ENCODE results near the gene COPS6.

Gene COPS6

GRCh38 chr7:100102950-100103840 is 14.4 kb downstream of the COPS6 start:
- DNase-seq (ENCODE audit: low spot score), result no peak

- DNase-seq (ENCODE audit: low spot score), result no peak
Measured at GRCh38 chr7:100105534-100105933, 16.8 kb downstream of the COPS6 start.

GRCh38 chr7:100106633-100107032 is 17.9 kb downstream of the COPS6 start:
- no peak for DNase-seq (ENCODE audit: low spot score)

- DNase-seq (ENCODE audit: low spot score), result no peak
Measured at GRCh38 chr7:100107125-100107737, 18.5 kb downstream of the COPS6 start.

- DNase-seq (ENCODE audit: low spot score), result no peak
Measured at GRCh38 chr7:100107890-100108289, 19.1 kb downstream of the COPS6 start.

GRCh38 chr7:100109521-100110163 is 20.9 kb downstream of the COPS6 start:
- DNase-seq (ENCODE audit: low spot score), result peak; percentile 59

GRCh38 chr7:100111156-100111555 is 22.4 kb downstream of the COPS6 start:
- no peak for DNase-seq (ENCODE audit: low spot score)

- DNase-seq (ENCODE audit: low spot score), result no peak
Measured at GRCh38 chr7:100111914-100112313, 23.1 kb downstream of the COPS6 start.

GRCh38 chr7:100115026-100115425 is 26.3 kb downstream of the COPS6 start:
- no peak for DNase-seq (ENCODE audit: low spot score)

GRCh38 chr7:100118388-100119071 is 29.8 kb downstream of the COPS6 start:
- no peak for DNase-seq (ENCODE audit: low spot score)

GRCh38 chr7:100119072-100119969 is 30.6 kb downstream of the COPS6 start, which contains the start of the genes CNPY4 and TAF6:
Gene CNPY4 (plus strand): TSS chr7:100119634. CDS start chr7:100119745, 111 bp downstream.
Gene TAF6 (minus strand): TSS chr7:100119358. CDS start chr7:100114209, 5,149 bp downstream.
- peak; percentile 99 for DNase-seq (ENCODE audit: low spot score)

GRCh38 chr7:100119970-100120732 is 31.4 kb downstream of the COPS6 start:
- DNase-seq (ENCODE audit: low spot score), result peak; percentile 63

GRCh38 chr7:100120733-100121036 is 31.9 kb downstream of the COPS6 start:
- DNase-seq (ENCODE audit: low spot score), result no peak

GRCh38 chr7:100122067-100122466 is 33.3 kb downstream of the COPS6 start:
- DNase-seq (ENCODE audit: low spot score), result no peak

- DNase-seq (ENCODE audit: low spot score), result no peak
Measured at GRCh38 chr7:100122568-100122967, 33.8 kb downstream of the COPS6 start.

GRCh38 chr7:100124301-100125230 is 35.8 kb downstream of the COPS6 start:
- no peak for DNase-seq (ENCODE audit: low spot score)

GRCh38 chr7:100126239-100126930 is 37.6 kb downstream of the COPS6 start:
- DNase-seq (ENCODE audit: low spot score), result no peak

GRCh38 chr7:100126931-100127865 is 38.4 kb downstream of the COPS6 start, which contains the start of gene MBLAC1:
Gene MBLAC1 (plus strand): TSS chr7:100126967. CDS start chr7:100127396, 429 bp downstream.
- peak; percentile 86 for DNase-seq (ENCODE audit: low spot score)

Data from HuH-7 (cell line).